Stomach (tissue), 4 donors: ENCODE results near the gene GADD45A.

Experiments used
- CTCF ChIP-seq, 7 experiments: fragments of 450-650 bp in 4 of 7; fragments of 200-600 bp in 3 of 7; sonication (generic) in 3 of 7; IDR thresholded peaks; one replicate each; pipeline ENCODE4 v1.5.1; 2016 to 2019; ENCODE audit warnings: antibody characterized with exemption in 7 of 7, control low read depth in 2 of 7, mild to moderate bottlenecking in 1 of 7
- EP300 ChIP-seq: sonication (generic); formaldehyde crosslinking; IDR thresholded peaks from one replicate; pipeline ENCODE4 v1.6.1; 2017; ENCODE audit warnings: antibody characterized with exemption
- POLR2AphosphoS5 ChIP-seq, 3 donors: sonication (generic); formaldehyde crosslinking; IDR thresholded peaks; one replicate each; pipeline ENCODE4 v1.6.1; 2016; ENCODE audit warnings: antibody characterized with exemption in 3 of 3

DNA sequence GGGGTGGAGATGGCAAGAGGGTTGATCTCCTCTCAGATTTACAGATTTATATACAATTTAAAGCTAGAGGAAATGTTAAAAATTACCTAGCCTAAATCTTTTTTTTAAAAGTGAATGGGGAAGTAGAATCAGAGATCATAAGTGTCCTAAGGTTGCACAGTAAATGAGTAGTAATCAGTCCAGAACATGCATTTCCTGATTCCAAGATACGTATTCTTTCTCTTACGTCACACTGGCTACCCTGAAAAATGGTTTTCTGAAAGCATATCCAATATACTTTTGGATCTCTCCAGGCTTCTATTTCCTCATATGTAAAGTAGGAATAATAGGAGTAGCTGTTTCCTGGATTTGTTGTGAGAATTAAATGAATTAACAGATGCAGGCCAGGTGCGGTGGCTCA lies 11.7 kb downstream of the GADD45A start:
- TF ChIP-seq CTCF (IDR thresholded peaks at IDR 0.05) (no peak), POLR2AphosphoS5 (IDR thresholded peaks at IDR 0.05) (no peak), EP300 (no peak)
